ENCODE results near the gene MYO7A. TPM values are rescaled to one million over a fixed set of nuclear protein-coding genes. Genes with fewer than 3 reads are reported as not detected.

MYO7A gene
- total and polyA plus RNA-seq, 2 experiments from 2014 or later = 9.8 to 10.1 TPM

DNA sequence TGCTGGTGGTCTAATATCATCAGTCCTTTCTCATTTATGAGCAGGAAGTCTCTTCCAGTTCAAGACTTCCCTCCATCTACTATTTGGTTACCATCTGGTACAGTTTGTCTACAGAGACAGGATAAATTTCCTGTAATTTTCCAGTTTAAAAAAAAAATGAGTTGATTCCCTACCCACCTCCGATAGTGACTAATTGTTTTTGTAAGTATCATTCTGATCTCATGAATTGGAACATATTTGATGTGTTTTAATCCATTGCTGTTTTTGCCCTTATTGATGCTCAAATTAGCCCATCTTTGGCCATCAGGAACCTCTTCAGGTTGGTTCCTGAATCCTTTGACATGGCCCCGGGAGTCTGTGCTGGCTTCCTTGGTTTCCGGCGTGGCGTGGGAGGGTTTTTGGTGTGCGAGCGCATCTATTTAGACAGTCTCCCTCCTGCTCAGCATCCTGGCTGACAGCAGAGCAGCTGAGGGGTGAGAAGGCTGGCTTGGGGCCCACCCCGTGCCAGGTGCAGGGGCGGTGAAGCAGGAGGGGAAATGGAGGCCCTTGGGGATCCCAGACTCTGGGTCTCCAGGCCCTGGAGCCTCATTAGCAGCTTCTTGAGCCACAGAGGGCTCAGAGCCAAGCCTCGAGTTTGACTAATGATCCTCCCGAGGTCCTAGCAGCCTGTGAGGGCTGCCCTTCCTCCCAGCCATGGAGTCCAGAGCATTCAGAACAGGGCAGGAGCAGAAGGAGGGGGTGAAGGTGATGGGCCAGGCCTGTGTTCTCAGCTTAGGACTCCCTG lies 18.6 kb upstream of the MYO7A start:
- no peaks in the 10 kb centered on the region for H3K27me3 ChIP-seq
- no peak for DNase-seq (ENCODE audit: low spot score)
- WGBS (ENCODE audit: low lambda C conversion rate, missing lambda C conversion rate) = 83% methylated on average over 11 of the region's 11 CpGs
- H2AFZ ChIP-seq = no peak overlapping the region
- H3K9me2 ChIP-seq (replicated peaks; ENCODE audit: insufficient read depth) = no peaks in the 10 kb centered on the region
- H3K36me3 ChIP-seq (replicated peaks; ENCODE audit: insufficient read depth, low read depth) = no peaks in the 10 kb centered on the region
- H3K4me2 ChIP-seq = no peak overlapping the region
- H3K4me1 ChIP-seq (ENCODE audit: insufficient read depth) = peaks cover 16% of the 10 kb centered on the region
- no peaks in the 10 kb centered on the region for H4K20me1 ChIP-seq (ENCODE audit: insufficient read depth, poor library complexity, severe bottlenecking)
- H3K4me3 ChIP-seq = no peak overlapping the region
- no peak overlapping the region for H3K27ac ChIP-seq
- no peaks in the 10 kb centered on the region for H3K9me3 ChIP-seq (ENCODE audit: low read depth)
- TF ChIP-seq EZH2phosphoT487 (IDR thresholded peaks at IDR 0.05; ENCODE audit: low read depth, severe bottlenecking, unreplicated experiment) = no peak
- TF ChIP-seq EZH2 (IDR thresholded peaks at IDR 0.05; ENCODE audit: borderline replicate concordance) = no peak
- no peak for TF ChIP-seq CTCF (IDR thresholded peaks at IDR 0.05; ENCODE audit: poor library complexity)
- no peaks in the 10 kb centered on the region for H3K79me2 ChIP-seq

GRCh38 chr11:77110836-77111235 lies 17.2 kb upstream of the MYO7A start:
- Histone ChIP-seq H4K20me1 (ENCODE audit: insufficient read depth, poor library complexity, severe bottlenecking) (no peaks in the 10 kb centered on the region), H3K36me3 (replicated peaks; ENCODE audit: insufficient read depth, low read depth) (no peaks in the 10 kb centered on the region), H2AFZ (no peak overlapping the region), H3K9me2 (replicated peaks; ENCODE audit: insufficient read depth) (no peaks in the 10 kb centered on the region), H3K4me1 (ENCODE audit: insufficient read depth) (peaks cover 13% of the 10 kb centered on the region), H3K27me3 (no peaks in the 10 kb centered on the region), H3K9me3 (ENCODE audit: low read depth) (no peaks in the 10 kb centered on the region), H3K79me2 (no peaks in the 10 kb centered on the region), H3K4me3 (no peak overlapping the region), H3K4me2 (no peak overlapping the region), H3K27ac (no peak overlapping the region)
- TF ChIP-seq EZH2phosphoT487 (IDR thresholded peaks at IDR 0.05; ENCODE audit: low read depth, severe bottlenecking, unreplicated experiment) (no peak), EZH2 (IDR thresholded peaks at IDR 0.05; ENCODE audit: borderline replicate concordance) (no peak), CTCF (IDR thresholded peaks at IDR 0.05; ENCODE audit: poor library complexity) (no peak)
- 91% methylated on average over 6 of the region's 6 CpGs for WGBS (ENCODE audit: low lambda C conversion rate, missing lambda C conversion rate)
- DNase-seq (ENCODE audit: low spot score) = no peak

DNA sequence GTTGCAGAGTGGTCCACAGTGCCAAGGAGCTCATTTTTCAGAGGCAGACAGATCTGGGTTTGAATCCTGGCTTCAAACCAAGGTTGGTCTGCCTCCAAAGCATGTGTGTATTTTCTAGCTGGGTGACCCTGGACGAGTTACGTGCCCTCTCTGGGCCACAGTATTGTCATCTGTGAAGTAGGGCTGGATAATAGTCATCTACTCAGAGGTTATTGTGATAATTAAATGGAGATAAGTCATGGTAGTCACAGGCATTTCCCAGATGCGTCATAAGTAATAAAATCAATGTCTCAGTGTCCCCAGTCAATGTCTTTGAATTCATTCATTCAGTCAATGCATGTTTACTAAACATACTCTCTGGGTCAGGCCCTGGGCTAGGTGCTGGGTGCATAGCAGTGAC lies 16.8 kb upstream of the MYO7A start:
- Histone ChIP-seq H3K27ac (no peak overlapping the region), H3K79me2 (no peaks in the 10 kb centered on the region), H3K4me1 (ENCODE audit: insufficient read depth) (peaks cover 12% of the 10 kb centered on the region)

More for the DNA sequence above, 16.8 kb upstream of the MYO7A start:
- no peak overlapping the region for H3K4me3 ChIP-seq
- no peak for TF ChIP-seq CTCF (IDR thresholded peaks at IDR 0.05; ENCODE audit: poor library complexity)
- no peak for TF ChIP-seq EZH2phosphoT487 (IDR thresholded peaks at IDR 0.05; ENCODE audit: low read depth, severe bottlenecking, unreplicated experiment)
- no peak for TF ChIP-seq EZH2 (IDR thresholded peaks at IDR 0.05; ENCODE audit: borderline replicate concordance)
- no peak overlapping the region for H3K4me2 ChIP-seq
- H2AFZ ChIP-seq = no peak overlapping the region
- DNase-seq (ENCODE audit: low spot score) = no peak
- H3K9me2 ChIP-seq (replicated peaks; ENCODE audit: insufficient read depth) = no peaks in the 10 kb centered on the region
- 93% methylated on average over 3 of the region's 3 CpGs for WGBS (ENCODE audit: low lambda C conversion rate, missing lambda C conversion rate)
- no peaks in the 10 kb centered on the region for H4K20me1 ChIP-seq (ENCODE audit: insufficient read depth, poor library complexity, severe bottlenecking)
- no peaks in the 10 kb centered on the region for H3K27me3 ChIP-seq
- H3K36me3 ChIP-seq (replicated peaks; ENCODE audit: insufficient read depth, low read depth) = no peaks in the 10 kb centered on the region
- no peaks in the 10 kb centered on the region for H3K9me3 ChIP-seq (ENCODE audit: low read depth)

Measured in hepatocyte (in vitro differentiated cells).